ENCODE data around the gene FGF2.

- no peak for TF ChIP-seq POLR2A (IDR thresholded peaks at IDR 0.05)
- TF ChIP-seq, protein P1, sequence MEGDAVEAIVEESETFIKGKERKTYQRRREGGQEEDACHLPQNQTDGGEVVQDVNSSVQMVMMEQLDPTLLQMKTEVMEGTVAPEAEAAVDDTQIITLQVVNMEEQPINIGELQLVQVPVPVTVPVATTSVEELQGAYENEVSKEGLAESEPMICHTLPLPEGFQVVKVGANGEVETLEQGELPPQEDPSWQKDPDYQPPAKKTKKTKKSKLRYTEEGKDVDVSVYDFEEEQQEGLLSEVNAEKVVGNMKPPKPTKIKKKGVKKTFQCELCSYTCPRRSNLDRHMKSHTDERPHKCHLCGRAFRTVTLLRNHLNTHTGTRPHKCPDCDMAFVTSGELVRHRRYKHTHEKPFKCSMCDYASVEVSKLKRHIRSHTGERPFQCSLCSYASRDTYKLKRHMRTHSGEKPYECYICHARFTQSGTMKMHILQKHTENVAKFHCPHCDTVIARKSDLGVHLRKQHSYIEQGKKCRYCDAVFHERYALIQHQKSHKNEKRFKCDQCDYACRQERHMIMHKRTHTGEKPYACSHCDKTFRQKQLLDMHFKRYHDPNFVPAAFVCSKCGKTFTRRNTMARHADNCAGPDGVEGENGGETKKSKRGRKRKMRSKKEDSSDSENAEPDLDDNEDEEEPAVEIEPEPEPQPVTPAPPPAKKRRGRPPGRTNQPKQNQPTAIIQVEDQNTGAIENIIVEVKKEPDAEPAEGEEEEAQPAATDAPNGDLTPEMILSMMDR (IDR thresholded peaks at IDR 0.05) = no peak
Observed at GRCh38 chr4:122873146-122873545, 46.5 kb downstream of the FGF2 start.
